SK-N-SH (cell line): ENCODE data around the gene BPIFA3. TPM values are rescaled to one million over a fixed set of nuclear protein-coding genes. Genes with fewer than 3 reads are reported as not detected.

Experiments
- CTCF ChIA-PET: fragments of 300-600, 350-600 bp; formaldehyde crosslinking; extraction: SDS; loops from one replicate; lab custom pipeline; 2021; lab: Yijun Ruan, JAX
- POLR2A ChIA-PET: fragments of 350-600 bp; sonication (Branson Sonifier 250); formaldehyde crosslinking; extraction: SDS; loops from one replicate; lab custom pipeline; 2020; ENCODE audit warnings: antibody characterized with exemption, inconsistent platforms; lab: Yijun Ruan, JAX
- DNase-seq: peaks from one replicate; pipeline ENCODE4 v3.0.0; 2012
- H2AFZ ChIP-seq: fragments of 200-600 bp; sonication (generic); 2 replicates; pipeline ENCODE4 v1.8.1; 2016; ENCODE audit warnings: antibody characterized with exemption, mild to moderate bottlenecking, low read depth
- H3F3A ChIP-seq: fragments of 200-600 bp; sonication (generic); replicated peaks from 2 replicates; pipeline ENCODE3; 2016; ENCODE audit warnings: antibody characterized with exemption, mild to moderate bottlenecking; ENCODE audit not compliant: insufficient read depth
- H3K27ac ChIP-seq, 2 experiments: fragments of 200-500 bp in 1 of 2; fragments of 200-600 bp in 1 of 2; sonication (Bioruptor generic) in 1 of 2; sonication (generic), shearing (Covaris generic) in 1 of 2; 2 replicates each; pipeline versions ENCODE4 v1.5.1 to v1.6.1; 2014 to 2016; ENCODE audit warnings: low read depth in 2 of 2, inconsistent platforms in 1 of 2, low read length in 1 of 2, mild to moderate bottlenecking in 1 of 2, mixed read lengths in 1 of 2
- H3K27me3 ChIP-seq: fragments of 200-600 bp; sonication (generic), shearing (Covaris generic); 2 replicates; pipeline ENCODE4 v1.6.1; 2016; ENCODE audit warnings: mixed run types; ENCODE audit not compliant: insufficient read depth
- H3K36me3 ChIP-seq, 2 experiments: fragments of 200-500 bp in 1 of 2; fragments of 200-600 bp in 1 of 2; sonication (Bioruptor generic) in 1 of 2; sonication (generic) in 1 of 2; replicated peaks in 1 of 2; 2 replicates each; pipeline versions ENCODE3 to v1.5.1; 2014 to 2016; ENCODE audit warnings: low read length in 1 of 2, mild to moderate bottlenecking in 1 of 2; ENCODE audit not compliant: insufficient read depth in 2 of 2, control insufficient read depth in 1 of 2
- H3K4me1 ChIP-seq, 2 experiments: fragments of 200-500 bp in 1 of 2; fragments of 200-600 bp in 1 of 2; sonication (Bioruptor generic) in 1 of 2; sonication (generic), shearing (Covaris generic) in 1 of 2; 2 replicates each; pipeline versions ENCODE4 v1.5.1 to v1.6.1; 2014 to 2016; ENCODE audit warnings: low read depth in 1 of 2, low read length in 1 of 2, mixed run types in 1 of 2; ENCODE audit not compliant: insufficient read depth in 2 of 2, control insufficient read depth in 1 of 2
- H3K4me2 ChIP-seq: fragments of 200-600 bp; sonication (generic), shearing (Covaris generic); 2 replicates; pipeline ENCODE4 v1.6.1; 2017; ENCODE audit warnings: mixed run types
- H3K4me3 ChIP-seq, 2 experiments: fragments of 200-500 bp in 1 of 2; fragments of 200-600 bp in 1 of 2; sonication (Bioruptor generic) in 1 of 2; sonication (generic), shearing (Covaris generic) in 1 of 2; 2 replicates each; pipeline versions ENCODE4 v1.5.1 to v1.8.1; 2014 to 2016; ENCODE audit warnings: low read depth in 2 of 2, inconsistent platforms in 1 of 2, low read length in 1 of 2, mild to moderate bottlenecking in 1 of 2, mixed read lengths in 1 of 2, moderate library complexity in 1 of 2
- H3K79me2 ChIP-seq: fragments of 200-600 bp; sonication (generic); 2 replicates; pipeline ENCODE4 v1.8.1; 2017; ENCODE audit warnings: mild to moderate bottlenecking; ENCODE audit not compliant: insufficient read depth
- H3K9ac ChIP-seq: fragments of 200-600 bp; sonication (generic); 2 replicates; pipeline ENCODE4 v1.6.1; 2017; ENCODE audit warnings: mixed run types
- H3K9me2 ChIP-seq: fragments of 200-600 bp; sonication (generic); 2 replicates; pipeline ENCODE4 v1.6.1; 2017; ENCODE audit warnings: mixed run types
- H3K9me3 ChIP-seq: fragments of 200-600 bp; sonication (generic); 2 replicates; pipeline ENCODE4 v1.6.1; 2017; ENCODE audit warnings: mixed run types, mild to moderate bottlenecking, moderate library complexity
- H4K20me1 ChIP-seq: fragments of 200-600 bp; sonication (generic); 2 replicates; pipeline ENCODE4 v1.6.1; 2017; ENCODE audit warnings: mild to moderate bottlenecking, mixed run types; ENCODE audit not compliant: insufficient read depth
- CHD2 ChIP-seq: fragments of 150-350 bp; IDR thresholded peaks from 2 replicates; pipeline ENCODE4 v1.6.1; 2018; ENCODE audit warnings: low read length; ENCODE audit not compliant: partially characterized antibody
- ELF1 ChIP-seq: IDR thresholded peaks from 2 replicates; pipeline ENCODE4 v1.4.0; 2012
- EZH2phosphoT487 ChIP-seq: fragments of 200-600 bp; sonication (generic); IDR thresholded peaks from 2 replicates; pipeline ENCODE4 v1.6.1; 2017; ENCODE audit warnings: low read depth, mixed run types, mild to moderate bottlenecking, antibody characterized with exemption, moderate library complexity, borderline replicate concordance
- FOSL2 ChIP-seq: IDR thresholded peaks from 2 replicates; pipeline ENCODE4 v1.4.0; 2012; ENCODE audit warnings: low read depth, mild to moderate bottlenecking, moderate library complexity, borderline replicate concordance
- FOXM1 ChIP-seq: IDR thresholded peaks from 2 replicates; pipeline ENCODE4 v1.4.0; 2012; ENCODE audit warnings: low read depth, mild to moderate bottlenecking
- JUND ChIP-seq: IDR thresholded peaks from 2 replicates; pipeline ENCODE4 v1.4.0; 2012
- MAX ChIP-seq: IDR thresholded peaks from 2 replicates; pipeline ENCODE4 v1.4.0; 2012; ENCODE audit warnings: low read depth
- MEF2A ChIP-seq: IDR thresholded peaks from 2 replicates; pipeline ENCODE4 v1.4.0; 2012; ENCODE audit warnings: low read depth, borderline replicate concordance
- MXI1 ChIP-seq: IDR thresholded peaks from 2 replicates; pipeline ENCODE4 v1.6.1; 2012; ENCODE audit warnings: mild to moderate bottlenecking, low read depth, low read length, improper control_type of control experiment
- NFIC ChIP-seq: IDR thresholded peaks from 2 replicates; pipeline ENCODE4 v1.4.0; 2012; ENCODE audit warnings: borderline replicate concordance
- NRF1 ChIP-seq: IDR thresholded peaks from 2 replicates; pipeline ENCODE4 v1.6.1; 2012; ENCODE audit warnings: low read depth, mild to moderate bottlenecking, low read length
- RAD21 ChIP-seq: IDR thresholded peaks from 2 replicates; pipeline ENCODE4 v1.6.1; 2012; ENCODE audit warnings: mild to moderate bottlenecking, low read length
- RCOR1 ChIP-seq: fragments of 150-350 bp; IDR thresholded peaks from 2 replicates; pipeline ENCODE4 v1.6.1; 2017; ENCODE audit warnings: antibody characterized with exemption, low read length
- REST ChIP-seq: IDR thresholded peaks from 2 replicates; pipeline ENCODE4 v1.6.1; 2012; ENCODE audit warnings: mild to moderate bottlenecking, low read depth, low read length, moderate library complexity
- RXRA ChIP-seq: IDR thresholded peaks from 2 replicates; pipeline ENCODE4 v1.4.0; 2012; ENCODE audit warnings: low read depth, mild to moderate bottlenecking, borderline replicate concordance
- SMC3 ChIP-seq: IDR thresholded peaks from 2 replicates; pipeline ENCODE4 v1.6.1; 2012; ENCODE audit warnings: low read depth, low read length, improper control_type of control experiment
- TAF1 ChIP-seq: IDR thresholded peaks from 2 replicates; pipeline ENCODE4 v1.6.1; 2012; ENCODE audit warnings: low read depth, mild to moderate bottlenecking, low read length, moderate library complexity, borderline replicate concordance
- TCF12 ChIP-seq: IDR thresholded peaks from 2 replicates; pipeline ENCODE4 v1.4.0; 2012
- USF2 ChIP-seq: fragments of 150-350 bp; IDR thresholded peaks from 2 replicates; pipeline ENCODE4 v1.6.1; 2017; ENCODE audit warnings: antibody characterized with exemption, low read length, low read depth, borderline replicate concordance
- YY1 ChIP-seq: IDR thresholded peaks from 2 replicates; pipeline ENCODE4 v1.4.0; 2012; ENCODE audit warnings: low read depth, mild to moderate bottlenecking
- WGBS: methylation state at CpG from one replicate; pipeline ENCODE4 v1.1.6; 2017; ENCODE audit warnings: low lambda C conversion rate; 5-methylcytosine and 5-hydroxymethylcytosine counted together
- polyA plus RNA-seq, 3 experiments: library from polyadenylated mRNA; depleted of rRNA; stranded (reverse); fragments of >200 nt; gene quantifications; 2 replicates each; pipeline ENCODE4 v1.2.3, GENCODE V29; 2012

BPIFA3 gene
- polyA plus RNA-seq, 1 of the 3 experiments (the other 2 are of a cell fraction) = not detected

DNA sequence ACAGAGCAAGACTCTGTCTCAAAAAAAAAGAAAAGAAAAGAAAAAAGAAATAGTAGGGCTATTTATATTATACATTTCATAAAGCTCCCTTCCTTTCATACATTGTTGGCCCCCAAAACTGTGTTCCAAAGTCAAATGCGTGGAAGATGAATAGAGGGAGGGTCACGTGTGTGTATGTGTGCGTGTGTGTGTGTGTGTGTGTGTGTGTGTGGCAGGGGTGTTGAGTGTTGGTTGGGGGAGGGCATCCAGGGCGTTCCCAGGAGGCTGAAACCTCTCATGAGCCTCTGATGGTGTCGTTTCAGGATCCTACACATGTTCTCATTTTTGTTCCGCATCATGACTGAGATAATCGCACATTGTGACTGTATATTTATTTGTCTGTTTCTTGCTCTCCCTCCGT lies 58.1 kb downstream of the BPIFA3 start (continued):
- no peak for TF ChIP-seq MEF2A
- TF ChIP-seq JUND = no peak

DNA sequence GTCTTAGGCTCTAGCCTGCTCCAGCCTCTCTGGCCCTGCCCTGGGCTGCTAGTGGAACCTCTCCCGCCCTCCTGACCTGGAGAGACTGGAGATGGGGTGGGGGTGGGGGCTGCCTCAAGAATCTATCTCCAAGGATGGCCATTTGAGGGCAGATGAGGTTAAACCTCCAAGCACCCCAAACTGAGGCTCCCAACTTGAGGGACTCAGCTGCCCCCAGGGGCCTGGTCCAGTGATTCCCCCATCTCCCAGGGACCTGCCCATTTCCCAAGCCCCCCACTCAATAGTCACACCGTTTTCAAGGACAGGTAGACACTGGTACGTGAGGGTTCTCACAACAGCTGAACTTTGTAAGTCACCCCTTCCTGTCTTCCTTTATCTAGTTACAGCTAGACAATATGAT lies 58.7 kb downstream of the BPIFA3 start:
- TF ChIP-seq RCOR1 (no peak), USF2 (no peak), ELF1 (no peak), FOSL2 (no peak), EZH2phosphoT487 (no peak), MXI1 (no peak), YY1 (no peak)
- Histone ChIP-seq H3K9me2 (no peaks in the 10 kb centered on the region), H2AFZ (no peak overlapping the region), H4K20me1 (no peaks in the 10 kb centered on the region), H3K27ac (no peak overlapping the region), H3K27me3 (peaks cover under 1% of the 10 kb centered on the region; the same call in 1 of the 2 replicates), H3K4me1 (peaks cover 0 to 8% of the 10 kb centered on the region in 2 experiments; a peak in 1 of 4 replicates), H3K36me3 (no peaks in the 10 kb centered on the region), H3F3A (no peaks in the 10 kb centered on the region), H3K9me3 (no peaks in the 10 kb centered on the region), H3K9ac (no peak overlapping the region), H3K4me2 (no peak overlapping the region), H3K79me2 (no peaks in the 10 kb centered on the region), H3K4me3 (no peak overlapping the region)
- no peak for DNase-seq
- POLR2A ChIA-PET = no interaction called here
- WGBS = 39% methylated on average over 3 of the region's 3 CpGs
- CTCF ChIA-PET = interaction anchor here (1.4 to 4.1 kb wide), 3 partner anchors 13 to 27 kb away, joined by 4 to 29 read pairs (median 11); no protein-coding TSS in a partner anchor

DNA sequence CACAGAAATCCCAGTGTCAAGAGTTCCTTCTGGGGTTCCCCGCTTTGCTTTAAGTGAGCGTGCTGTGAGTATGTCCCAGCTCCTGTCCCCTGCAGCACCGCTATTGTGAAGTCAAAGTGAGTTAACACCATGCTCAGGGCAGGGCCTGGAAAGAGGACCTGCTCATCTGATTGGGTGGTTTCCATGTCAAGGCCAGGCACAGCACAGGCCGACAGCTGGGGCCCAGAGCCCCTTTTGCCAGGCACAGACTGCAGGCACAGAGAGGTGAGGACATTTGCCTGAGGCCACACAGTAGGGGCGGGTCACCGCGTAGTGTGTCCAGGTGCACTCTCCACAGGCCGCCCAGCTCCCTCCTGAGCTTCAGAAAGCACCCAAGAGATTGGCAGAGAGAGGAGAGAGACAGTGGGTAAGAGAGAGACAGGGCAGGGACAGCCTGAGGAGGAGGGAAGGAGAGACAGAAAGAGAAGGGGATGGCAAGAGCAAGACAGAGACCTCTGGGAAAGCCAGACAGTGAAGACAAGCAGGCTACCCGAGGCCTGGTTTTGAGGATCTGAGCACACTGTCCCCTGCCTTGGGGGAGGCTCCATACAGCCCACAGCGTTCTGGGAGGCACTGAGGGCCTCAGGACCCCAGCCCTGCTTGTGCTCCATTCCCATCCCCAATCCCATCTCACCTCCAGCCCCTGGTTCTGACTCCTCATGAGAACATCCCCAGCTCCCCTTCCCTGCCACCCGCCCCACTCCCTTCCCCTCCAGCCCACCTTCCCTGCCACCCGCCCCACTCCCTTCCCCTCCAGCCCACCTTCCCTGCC lies 59.4 kb downstream of the BPIFA3 start:
- H3K27me3 ChIP-seq = no peaks in the 10 kb centered on the region; the same call in 1 of the 2 replicates
- H2AFZ ChIP-seq = no peak overlapping the region
- TF ChIP-seq CHD2 = no peak
- no peak for TF ChIP-seq RCOR1
- no peak for TF ChIP-seq USF2
- TF ChIP-seq RAD21 = no peak
- TF ChIP-seq TCF12 = no peak
- no peak for TF ChIP-seq MEF2A
- no peak for TF ChIP-seq REST
- TF ChIP-seq FOXM1 = no peak
- TF ChIP-seq TAF1 = no peak
- TF ChIP-seq NRF1 = no peak
- no peak for TF ChIP-seq MAX
- TF ChIP-seq NFIC = no peak
- no peak for TF ChIP-seq RXRA
- TF ChIP-seq FOSL2 = no peak
- TF ChIP-seq SMC3 = no peak
- no peak overlapping the region for H3K4me3 ChIP-seq
- H3K36me3 ChIP-seq = no peaks in the 10 kb centered on the region
- peaks cover 0 to 10% of the 10 kb centered on the region in 2 experiments; a peak in 1 of 4 replicates for H3K4me1 ChIP-seq
- DNase-seq = peak; percentile 55
- CTCF ChIA-PET = interaction anchor here (1.3 to 4.1 kb wide), 3 partner anchors 13 to 27 kb away, joined by 4 to 29 read pairs (median 8); no protein-coding TSS in a partner anchor
- no peaks in the 10 kb centered on the region for H3K79me2 ChIP-seq
- H3K27ac ChIP-seq = no peak overlapping the region
- no peaks in the 10 kb centered on the region for H3F3A ChIP-seq
- H3K4me2 ChIP-seq = no peak overlapping the region
- POLR2A ChIA-PET = no interaction called here
- H4K20me1 ChIP-seq = no peaks in the 10 kb centered on the region
- no peak overlapping the region for H3K9ac ChIP-seq
- WGBS = 62% methylated on average over 11 of the region's 12 CpGs
- H3K9me3 ChIP-seq = no peaks in the 10 kb centered on the region
- H3K9me2 ChIP-seq = no peaks in the 10 kb centered on the region
